ENCODE results near the gene PSMD3. TPM values are rescaled to one million over a fixed set of nuclear protein-coding genes. Genes with fewer than 3 reads are reported as not detected.

The PSMD3 gene
- total and polyA plus RNA-seq, 2 experiments from 2014 or later = 92.1 to 114 TPM

GRCh38 chr17:39979016-39979670, 1.5 kb upstream of the PSMD3 start:
- WGBS (ENCODE audit: low lambda C conversion rate, missing lambda C conversion rate) = 71% methylated on average over 5 of the region's 5 CpGs
- no peaks in the 10 kb centered on the region for H3K36me3 ChIP-seq (replicated peaks; ENCODE audit: insufficient read depth, low read depth)

GRCh38 chr17:39979893-39980350, 685 bp upstream of the PSMD3 start:
- no peaks in the 10 kb centered on the region for H3K27me3 ChIP-seq
- no peaks in the 10 kb centered on the region for H3K36me3 ChIP-seq (replicated peaks; ENCODE audit: insufficient read depth, low read depth)
- H3K4me3 ChIP-seq = peak overlapping the region; percentile 13
- WGBS (ENCODE audit: low lambda C conversion rate, missing lambda C conversion rate) = 0% methylated on average over 10 of the region's 10 CpGs
- DNase-seq (ENCODE audit: low spot score) = peak; percentile 60
- H3K9me3 ChIP-seq (ENCODE audit: low read depth) = no peaks in the 10 kb centered on the region
- peaks cover 29% of the 10 kb centered on the region for H3K79me2 ChIP-seq
- peaks cover 16% of the 10 kb centered on the region for H4K20me1 ChIP-seq (ENCODE audit: insufficient read depth, poor library complexity, severe bottlenecking)
- peaks cover 12% of the 10 kb centered on the region for H3K4me1 ChIP-seq (ENCODE audit: insufficient read depth)
- no peak for TF ChIP-seq EZH2 (IDR thresholded peaks at IDR 0.05; ENCODE audit: borderline replicate concordance)
- no peak for TF ChIP-seq EZH2phosphoT487 (IDR thresholded peaks at IDR 0.05; ENCODE audit: low read depth, severe bottlenecking, unreplicated experiment)
- TF ChIP-seq, protein P1, sequence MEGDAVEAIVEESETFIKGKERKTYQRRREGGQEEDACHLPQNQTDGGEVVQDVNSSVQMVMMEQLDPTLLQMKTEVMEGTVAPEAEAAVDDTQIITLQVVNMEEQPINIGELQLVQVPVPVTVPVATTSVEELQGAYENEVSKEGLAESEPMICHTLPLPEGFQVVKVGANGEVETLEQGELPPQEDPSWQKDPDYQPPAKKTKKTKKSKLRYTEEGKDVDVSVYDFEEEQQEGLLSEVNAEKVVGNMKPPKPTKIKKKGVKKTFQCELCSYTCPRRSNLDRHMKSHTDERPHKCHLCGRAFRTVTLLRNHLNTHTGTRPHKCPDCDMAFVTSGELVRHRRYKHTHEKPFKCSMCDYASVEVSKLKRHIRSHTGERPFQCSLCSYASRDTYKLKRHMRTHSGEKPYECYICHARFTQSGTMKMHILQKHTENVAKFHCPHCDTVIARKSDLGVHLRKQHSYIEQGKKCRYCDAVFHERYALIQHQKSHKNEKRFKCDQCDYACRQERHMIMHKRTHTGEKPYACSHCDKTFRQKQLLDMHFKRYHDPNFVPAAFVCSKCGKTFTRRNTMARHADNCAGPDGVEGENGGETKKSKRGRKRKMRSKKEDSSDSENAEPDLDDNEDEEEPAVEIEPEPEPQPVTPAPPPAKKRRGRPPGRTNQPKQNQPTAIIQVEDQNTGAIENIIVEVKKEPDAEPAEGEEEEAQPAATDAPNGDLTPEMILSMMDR (IDR thresholded peaks at IDR 0.05; ENCODE audit: poor library complexity) = peak; percentile 20
- H3K9me2 ChIP-seq (replicated peaks; ENCODE audit: insufficient read depth) = no peaks in the 10 kb centered on the region
- peak overlapping the region; percentile 78 for H3K4me2 ChIP-seq
- H2AFZ ChIP-seq = peak overlapping the region; percentile 61
- peak overlapping the region; percentile 69 for H3K27ac ChIP-seq

More at GRCh38 chr17:39979016-39979670, 1.5 kb upstream of the PSMD3 start:
- Histone ChIP-seq H3K79me2 (peaks cover 29% of the 10 kb centered on the region), H3K4me3 (no peak overlapping the region), H3K27me3 (no peaks in the 10 kb centered on the region), H2AFZ (no peak overlapping the region), H3K9me2 (replicated peaks; ENCODE audit: insufficient read depth) (no peaks in the 10 kb centered on the region), H3K4me1 (ENCODE audit: insufficient read depth) (peaks cover 12% of the 10 kb centered on the region), H4K20me1 (ENCODE audit: insufficient read depth, poor library complexity, severe bottlenecking) (peaks cover 16% of the 10 kb centered on the region), H3K4me2 (peak overlapping the region; percentile 78), H3K9me3 (ENCODE audit: low read depth) (no peaks in the 10 kb centered on the region), H3K27ac (peak overlapping the region; percentile 69)
- TF ChIP-seq EZH2 (IDR thresholded peaks at IDR 0.05; ENCODE audit: borderline replicate concordance) (no peak), EZH2phosphoT487 (IDR thresholded peaks at IDR 0.05; ENCODE audit: low read depth, severe bottlenecking, unreplicated experiment) (no peak)
- TF ChIP-seq, protein P1 (IDR thresholded peaks at IDR 0.05; ENCODE audit: poor library complexity) = no peak
- DNase-seq (ENCODE audit: low spot score) = peak; percentile 63

DNA sequence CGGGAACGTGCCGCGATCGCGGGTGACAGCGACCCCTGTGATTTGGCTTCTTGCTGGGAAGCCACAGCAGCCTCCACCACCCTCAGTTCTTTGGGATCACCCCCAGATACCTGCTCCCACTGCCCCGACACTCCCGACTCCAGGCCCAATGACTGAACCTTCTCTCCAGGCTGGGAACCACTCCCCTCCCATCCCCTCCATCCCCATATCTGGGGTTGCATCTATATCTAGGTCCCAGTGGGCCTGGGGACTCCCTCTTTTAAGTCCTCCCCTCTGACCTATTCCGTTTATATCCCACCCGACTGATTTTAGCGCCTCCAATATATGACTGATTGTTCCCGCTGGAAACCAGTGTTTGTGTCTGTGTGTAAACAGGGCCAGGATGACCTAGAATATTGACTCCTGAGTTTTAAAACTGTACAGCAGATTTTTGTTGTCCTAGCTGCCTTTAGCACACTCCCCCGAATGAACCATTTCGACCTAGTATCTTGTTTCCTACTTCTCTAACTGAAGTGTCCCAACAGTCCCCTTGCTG, 667 bp downstream of the PSMD3 start:
- H3K79me2 ChIP-seq = peaks cover 29% of the 10 kb centered on the region
- H4K20me1 ChIP-seq (ENCODE audit: insufficient read depth, poor library complexity, severe bottlenecking) = peaks cover 16% of the 10 kb centered on the region
- whole genome bisulfite sequencing (ENCODE audit: low lambda C conversion rate, missing lambda C conversion rate) = 3% methylated on average over 15 of the region's 15 CpGs
- H3K4me1 ChIP-seq (ENCODE audit: insufficient read depth) = peaks cover 12% of the 10 kb centered on the region
- peak overlapping the region; percentile 91 for H3K27ac ChIP-seq
- H3K4me3 ChIP-seq = peak overlapping the region; percentile 50
- peak; percentile 43 for DNase-seq (ENCODE audit: low spot score)
- TF ChIP-seq, protein P1 (IDR thresholded peaks at IDR 0.05; ENCODE audit: poor library complexity) = no peak
- TF ChIP-seq EZH2 (IDR thresholded peaks at IDR 0.05; ENCODE audit: borderline replicate concordance) (no peak), EZH2phosphoT487 (IDR thresholded peaks at IDR 0.05; ENCODE audit: low read depth, severe bottlenecking, unreplicated experiment) (no peak)
- no peaks in the 10 kb centered on the region for H3K27me3 ChIP-seq
- peak overlapping the region; percentile 95 for H3K4me2 ChIP-seq
- H3K9me3 ChIP-seq (ENCODE audit: low read depth) = no peaks in the 10 kb centered on the region
- H2AFZ ChIP-seq = peak overlapping the region; percentile 10
- no peaks in the 10 kb centered on the region for H3K36me3 ChIP-seq (replicated peaks; ENCODE audit: insufficient read depth, low read depth)
- no peaks in the 10 kb centered on the region for H3K9me2 ChIP-seq (replicated peaks; ENCODE audit: insufficient read depth)
